GM19099 (cell line): ENCODE measurements around the gene HIF1AN.

Experiments
- POLR2A ChIP-seq: IDR thresholded peaks from 3 replicates; pipeline ENCODE4 v1.6.1; 2011; ENCODE audit warnings: low read depth; ENCODE audit not compliant: insufficient read length; ENCODE audit errors: extremely low read depth

HIF1AN gene

GRCh38 chr10:100535338-100535714, 417 bp upstream of the HIF1AN start:
- TF ChIP-seq POLR2A = no peak

DNA sequence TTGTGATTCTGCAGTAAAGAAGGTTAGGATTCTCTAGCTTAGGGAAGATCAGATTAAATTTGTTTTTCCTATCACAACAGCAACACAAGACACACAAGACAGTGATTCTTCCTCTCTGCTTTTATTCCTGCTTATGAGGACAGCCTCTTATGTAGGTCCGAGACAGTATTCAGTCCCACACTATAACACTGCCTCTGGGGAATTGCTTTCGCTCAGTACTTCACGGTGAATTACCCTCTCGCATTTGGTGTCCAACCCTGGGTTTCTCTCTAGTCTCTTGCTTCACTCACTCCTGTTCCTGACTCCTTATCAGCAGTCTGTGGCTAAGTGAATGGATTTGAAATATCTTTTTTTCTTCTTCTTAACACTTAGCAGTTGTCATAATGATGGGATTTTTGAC, 1.7 kb downstream of the HIF1AN start:
- no peak for TF ChIP-seq POLR2A

DNA sequence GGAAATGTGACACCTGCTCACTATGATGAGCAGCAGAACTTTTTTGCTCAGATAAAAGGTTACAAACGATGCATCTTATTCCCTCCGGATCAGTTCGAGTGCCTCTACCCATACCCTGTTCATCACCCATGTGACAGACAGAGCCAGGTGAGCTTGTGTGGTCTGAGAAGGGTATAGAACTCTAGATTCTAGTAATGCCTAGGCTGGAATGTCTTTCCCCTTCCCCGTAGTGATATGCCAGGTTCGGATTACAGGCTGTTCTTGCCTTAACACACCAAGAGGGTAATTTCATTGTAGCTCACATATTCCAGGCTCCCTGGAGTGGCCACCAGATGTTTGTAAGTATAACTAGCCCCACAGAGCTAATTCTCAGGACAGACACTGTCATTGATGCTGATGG, 9.2 kb downstream of the HIF1AN start:
- no peak for TF ChIP-seq POLR2A

- TF ChIP-seq POLR2A = no peak
These were observed 15.5 kb downstream of the HIF1AN start for GRCh38 chr10:100551196-100551595.

GRCh38 chr10:100551738-100552137, 16.0 kb downstream of the HIF1AN start:
- no peak for TF ChIP-seq POLR2A

DNA sequence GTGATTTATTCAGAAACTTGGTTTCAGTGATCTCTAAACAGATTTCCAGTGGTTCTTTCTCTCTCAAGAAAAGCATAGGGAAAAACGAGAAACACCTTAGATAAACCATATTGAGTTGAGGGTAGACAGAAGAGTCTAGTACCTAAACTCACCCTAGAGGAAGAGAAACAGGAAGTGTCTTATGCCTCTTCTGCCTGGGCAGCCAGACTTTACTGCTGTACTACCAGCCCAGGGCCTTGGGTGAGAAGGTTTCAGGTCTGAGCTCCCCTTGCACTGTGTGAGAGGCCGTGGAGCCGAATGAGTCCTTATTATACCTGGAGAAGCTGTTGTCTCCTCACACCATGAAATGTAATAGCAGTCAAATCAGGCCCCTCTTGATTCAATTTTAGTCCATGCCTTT, 18.2 kb downstream of the HIF1AN start:
- TF ChIP-seq POLR2A = no peak

DNA sequence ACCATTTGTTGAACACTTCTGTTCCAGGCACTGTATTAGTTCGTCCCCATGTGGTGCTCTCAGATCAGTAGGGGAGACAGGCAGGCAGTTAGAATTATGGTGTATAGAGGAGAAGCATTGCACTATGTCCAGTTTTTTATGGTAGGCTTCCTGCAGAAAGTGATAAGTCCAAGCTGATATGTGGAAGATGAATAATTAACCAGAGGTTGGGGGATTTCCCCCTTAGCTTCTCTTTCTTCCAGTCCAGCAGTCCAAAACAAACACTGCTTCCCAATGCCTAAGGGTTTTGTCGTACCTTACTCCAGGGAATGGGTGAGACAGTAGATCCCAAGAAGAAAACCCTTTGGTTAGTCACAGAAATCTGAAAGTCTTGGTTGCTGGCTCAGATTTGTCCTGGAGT, 19.2 kb downstream of the HIF1AN start:
- TF ChIP-seq POLR2A = no peak

DNA sequence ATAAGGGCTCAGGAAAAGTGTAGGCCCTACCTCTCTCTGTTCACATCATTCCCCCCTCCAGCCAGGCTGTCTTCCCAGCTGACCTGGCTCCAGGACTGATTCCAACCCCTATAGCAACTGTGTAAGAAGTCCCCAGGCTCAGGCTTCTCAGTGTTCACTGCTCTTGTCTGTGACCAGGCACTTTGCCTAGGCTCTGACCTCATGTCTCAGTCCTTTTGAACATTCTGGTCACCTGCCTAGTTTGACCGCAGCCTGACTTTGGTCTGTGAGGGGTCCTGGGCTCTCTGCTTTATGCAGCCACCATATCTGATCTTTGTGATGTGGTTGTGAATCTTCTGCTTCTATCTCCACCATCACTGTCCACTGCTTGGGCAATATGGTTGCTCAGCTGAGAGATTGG, 24.5 kb downstream of the HIF1AN start:
- no peak for TF ChIP-seq POLR2A

DNA sequence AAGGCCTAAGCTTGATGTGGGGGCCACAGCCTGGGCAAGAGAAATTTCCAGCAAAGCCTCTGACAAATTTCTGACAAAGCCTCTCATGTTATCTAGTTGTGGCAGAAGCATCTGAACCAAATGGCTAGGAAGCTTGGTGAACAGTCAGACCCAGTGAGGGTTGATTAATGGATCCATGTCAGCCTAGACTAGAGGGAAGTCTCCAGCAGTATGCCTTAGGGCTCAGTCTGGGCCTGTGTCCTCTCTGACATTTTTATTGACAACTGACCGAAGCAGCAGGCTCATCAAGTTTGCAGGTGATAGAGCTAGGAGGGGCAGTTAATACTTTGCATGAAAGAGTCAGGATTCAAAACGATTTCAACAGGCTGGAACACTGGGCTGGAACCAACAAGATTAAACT, 25.3 kb downstream of the HIF1AN start:
- no peak for TF ChIP-seq POLR2A

- no peak for TF ChIP-seq POLR2A
These were observed 26.4 kb downstream of the HIF1AN start for GRCh38 chr10:100562008-100562672.

DNA sequence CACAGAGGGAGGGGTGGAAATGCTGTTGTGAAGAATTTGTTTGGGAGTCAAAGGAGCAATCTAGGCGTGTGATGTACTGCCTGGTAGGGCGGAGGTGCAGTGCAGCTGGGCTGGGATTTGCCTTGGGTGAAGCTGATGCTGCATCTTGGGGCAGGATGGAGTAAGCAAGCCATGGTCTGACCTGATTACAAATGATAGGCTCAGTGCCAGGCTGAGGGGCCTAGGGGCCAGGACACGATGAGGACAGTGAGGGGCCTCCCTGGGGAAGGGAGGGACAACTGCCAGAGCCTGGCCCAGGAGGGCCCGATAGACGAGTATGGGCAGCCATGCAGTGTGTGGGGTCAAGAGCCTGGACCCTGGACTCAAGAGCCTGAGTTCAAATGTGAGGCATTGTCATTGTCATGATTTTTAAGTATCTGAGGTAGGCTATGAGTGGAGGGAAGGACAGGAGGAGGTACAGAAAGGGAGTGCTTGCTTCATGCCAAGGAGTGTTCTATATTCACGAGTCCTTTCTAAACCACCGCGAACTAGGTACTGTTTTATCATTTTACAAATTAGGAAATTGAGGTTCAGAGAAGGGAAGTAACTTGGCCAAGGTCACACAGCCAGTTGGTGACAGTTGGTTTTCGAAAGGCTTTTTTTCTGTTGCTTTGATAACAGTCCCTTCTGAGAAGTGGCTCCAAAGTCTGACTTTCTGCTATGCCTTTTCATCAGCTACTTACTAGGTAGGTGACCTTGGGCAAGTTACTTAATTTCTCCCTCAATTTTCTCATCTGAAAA, 29.7 kb downstream of the HIF1AN start:
- TF ChIP-seq POLR2A = no peak

- TF ChIP-seq POLR2A = no peak
These were observed 30.8 kb downstream of the HIF1AN start for GRCh38 chr10:100566561-100566960.

DNA sequence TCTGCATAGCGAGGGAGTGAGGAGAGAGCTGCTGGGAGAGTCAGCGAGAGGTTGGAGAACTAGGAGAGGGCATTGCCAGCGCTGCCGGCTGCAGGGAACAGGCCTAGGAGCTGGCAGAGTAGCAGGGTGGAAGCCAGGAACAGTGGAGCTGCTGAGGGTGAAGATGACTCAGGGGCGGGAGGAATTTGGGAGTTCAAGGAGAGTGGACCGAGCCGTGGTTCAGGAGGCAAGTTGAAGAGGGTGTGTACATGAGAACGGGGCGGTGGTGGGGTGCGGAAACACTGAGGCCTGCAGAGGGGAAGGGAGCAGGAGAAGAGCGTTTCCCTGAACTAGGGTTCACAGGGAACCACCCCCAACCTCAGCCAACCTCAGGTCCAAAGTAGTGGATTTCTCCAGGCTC, 31.5 kb downstream of the HIF1AN start:
- no peak for TF ChIP-seq POLR2A

- TF ChIP-seq POLR2A = no peak
These were observed 32.1 kb downstream of the HIF1AN start for GRCh38 chr10:100567826-100568225.

DNA sequence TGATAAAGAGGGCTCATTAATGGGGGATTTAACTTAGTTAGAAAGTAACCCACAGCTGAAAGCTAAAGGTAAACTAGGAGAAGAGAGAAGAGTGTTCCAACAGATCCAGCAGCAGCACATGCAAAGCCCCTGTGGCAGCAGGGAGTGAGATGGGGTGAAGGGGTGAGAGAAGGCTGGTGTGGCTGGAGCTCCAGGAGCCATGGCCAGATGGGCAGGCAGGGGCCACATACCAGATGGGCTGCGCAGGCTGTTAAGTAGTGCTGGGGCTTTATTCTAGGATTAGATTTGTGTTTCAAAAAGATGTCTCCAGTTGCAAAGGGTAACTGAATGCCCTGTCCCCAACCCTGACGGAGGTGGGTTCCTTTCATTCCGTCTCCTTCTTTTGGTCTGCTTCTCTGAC, 33.2 kb downstream of the HIF1AN start:
- no peak for TF ChIP-seq POLR2A

- no peak for TF ChIP-seq POLR2A
These were observed 34.1 kb downstream of the HIF1AN start for GRCh38 chr10:100569687-100570481.
